ENCODE measurements around the gene FSIP1.

FSIP1 gene

DNA sequence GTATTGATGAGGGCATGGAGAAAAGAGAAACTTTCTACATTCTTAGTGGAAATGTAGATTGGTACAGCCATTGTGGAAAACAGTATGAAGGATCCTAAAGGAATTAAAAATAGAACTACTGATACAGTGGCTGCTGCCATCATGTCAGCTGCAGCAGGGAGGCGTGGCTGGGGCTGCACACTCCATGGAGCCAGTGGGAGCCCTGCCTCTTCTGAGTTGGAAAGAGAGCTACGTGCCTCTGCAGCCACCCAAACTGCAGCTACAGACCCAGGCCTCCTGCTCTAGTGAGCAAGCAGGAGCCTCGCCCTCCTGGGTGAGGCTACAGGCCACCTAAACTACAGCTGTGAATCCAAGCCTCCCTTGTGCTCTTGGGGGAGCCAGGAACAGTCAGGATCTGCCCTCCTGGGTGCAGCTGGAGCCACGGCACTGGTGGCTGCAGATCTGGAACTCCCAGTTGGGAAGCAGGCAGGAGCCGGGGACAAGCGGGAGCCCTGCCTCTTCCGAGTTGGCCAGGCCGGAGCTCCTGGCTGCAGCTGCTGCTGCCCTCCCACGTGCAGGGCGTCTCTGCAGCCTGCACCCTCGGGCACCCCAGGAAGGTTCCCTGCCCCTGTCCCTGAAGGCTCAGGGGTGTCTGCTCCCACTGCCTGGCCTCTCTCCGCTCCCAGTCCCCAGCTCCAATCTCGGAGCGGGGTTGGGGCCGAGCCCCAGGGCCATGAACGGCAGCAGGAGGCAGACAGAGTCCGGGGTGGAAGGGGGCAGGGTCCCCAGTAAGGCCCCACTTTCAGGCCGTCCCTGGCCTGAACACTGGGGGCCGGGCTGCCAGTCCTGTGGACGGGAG, 137.3 kb downstream of the FSIP1 start:
- TF ChIP-seq TAF1 (IDR thresholded peaks at IDR 0.05; ENCODE audit: borderline replicate concordance, insufficient read depth, low read length) (no peak), FOXP2 (optimal IDR thresholded peaks at IDR 0.05; ENCODE audit: borderline replicate concordance, extremely low read depth, extremely low read length, insufficient read depth) (no peak), POLR2AphosphoS5 (IDR thresholded peaks at IDR 0.05; ENCODE audit: low read depth, low read length) (no peak), SIN3A (IDR thresholded peaks at IDR 0.05; ENCODE audit: borderline replicate concordance, insufficient read depth, low read length) (no peak)
- TF ChIP-seq, protein P1, sequence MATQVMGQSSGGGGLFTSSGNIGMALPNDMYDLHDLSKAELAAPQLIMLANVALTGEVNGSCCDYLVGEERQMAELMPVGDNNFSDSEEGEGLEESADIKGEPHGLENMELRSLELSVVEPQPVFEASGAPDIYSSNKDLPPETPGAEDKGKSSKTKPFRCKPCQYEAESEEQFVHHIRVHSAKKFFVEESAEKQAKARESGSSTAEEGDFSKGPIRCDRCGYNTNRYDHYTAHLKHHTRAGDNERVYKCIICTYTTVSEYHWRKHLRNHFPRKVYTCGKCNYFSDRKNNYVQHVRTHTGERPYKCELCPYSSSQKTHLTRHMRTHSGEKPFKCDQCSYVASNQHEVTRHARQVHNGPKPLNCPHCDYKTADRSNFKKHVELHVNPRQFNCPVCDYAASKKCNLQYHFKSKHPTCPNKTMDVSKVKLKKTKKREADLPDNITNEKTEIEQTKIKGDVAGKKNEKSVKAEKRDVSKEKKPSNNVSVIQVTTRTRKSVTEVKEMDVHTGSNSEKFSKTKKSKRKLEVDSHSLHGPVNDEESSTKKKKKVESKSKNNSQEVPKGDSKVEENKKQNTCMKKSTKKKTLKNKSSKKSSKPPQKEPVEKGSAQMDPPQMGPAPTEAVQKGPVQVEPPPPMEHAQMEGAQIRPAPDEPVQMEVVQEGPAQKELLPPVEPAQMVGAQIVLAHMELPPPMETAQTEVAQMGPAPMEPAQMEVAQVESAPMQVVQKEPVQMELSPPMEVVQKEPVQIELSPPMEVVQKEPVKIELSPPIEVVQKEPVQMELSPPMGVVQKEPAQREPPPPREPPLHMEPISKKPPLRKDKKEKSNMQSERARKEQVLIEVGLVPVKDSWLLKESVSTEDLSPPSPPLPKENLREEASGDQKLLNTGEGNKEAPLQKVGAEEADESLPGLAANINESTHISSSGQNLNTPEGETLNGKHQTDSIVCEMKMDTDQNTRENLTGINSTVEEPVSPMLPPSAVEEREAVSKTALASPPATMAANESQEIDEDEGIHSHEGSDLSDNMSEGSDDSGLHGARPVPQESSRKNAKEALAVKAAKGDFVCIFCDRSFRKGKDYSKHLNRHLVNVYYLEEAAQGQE (IDR thresholded peaks at IDR 0.05; ENCODE audit: insufficient read depth in 1 of 2, low read depth in 2 of 2, low read length in 2 of 2): no peak

DNA sequence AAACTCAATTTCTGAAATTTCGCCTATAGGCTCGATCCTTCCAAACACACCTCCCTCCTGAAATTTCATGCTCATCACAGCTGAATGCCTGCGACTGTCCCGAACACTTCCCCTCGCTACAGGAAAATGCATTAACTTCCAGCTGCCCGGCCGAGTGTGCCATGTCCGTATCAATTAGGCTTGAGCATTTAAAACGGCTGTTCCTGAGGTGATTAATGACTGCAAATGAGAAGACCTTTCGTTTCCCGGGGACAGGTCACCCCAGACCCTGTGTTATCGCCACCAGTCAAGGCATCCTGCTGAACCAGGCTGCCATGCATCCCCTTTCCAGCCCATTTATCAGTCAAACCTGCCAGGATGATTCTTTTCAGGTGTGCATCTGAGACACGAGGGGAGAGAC, 138.5 kb downstream of the FSIP1 start:
- TF ChIP-seq FOXP2 (optimal IDR thresholded peaks at IDR 0.05; ENCODE audit: borderline replicate concordance, extremely low read depth, extremely low read length, insufficient read depth) (no peak), TAF1 (IDR thresholded peaks at IDR 0.05; ENCODE audit: borderline replicate concordance, insufficient read depth, low read length) (no peak), SIN3A (IDR thresholded peaks at IDR 0.05; ENCODE audit: borderline replicate concordance, insufficient read depth, low read length) (no peak), POLR2AphosphoS5 (IDR thresholded peaks at IDR 0.05; ENCODE audit: low read depth, low read length) (no peak)
- TF ChIP-seq, protein P1 (IDR thresholded peaks at IDR 0.05; ENCODE audit: insufficient read depth in 1 of 2, low read depth in 2 of 2, low read length in 2 of 2): no peak

DNA sequence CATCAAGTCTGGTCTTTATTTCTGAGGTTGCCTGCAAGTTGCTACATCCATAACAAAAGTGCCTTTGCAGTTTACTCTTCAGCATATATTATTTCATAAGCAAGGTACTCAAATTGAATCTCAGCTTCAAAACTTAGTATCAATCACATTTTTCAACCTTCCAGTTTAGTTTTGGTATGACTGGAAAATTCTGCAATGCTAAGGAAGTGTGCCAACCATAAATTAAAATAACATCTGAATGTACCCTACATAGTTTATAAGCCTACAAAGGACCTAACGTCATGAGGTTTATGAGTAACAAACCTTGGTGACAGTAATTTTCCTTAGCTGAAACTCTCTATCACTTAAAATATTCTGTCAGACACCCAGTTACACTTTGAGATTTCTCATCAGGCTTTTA, 138.9 kb downstream of the FSIP1 start:
- TF ChIP-seq FOXP2 (optimal IDR thresholded peaks at IDR 0.05; ENCODE audit: borderline replicate concordance, extremely low read depth, extremely low read length, insufficient read depth) (no peak), SIN3A (IDR thresholded peaks at IDR 0.05; ENCODE audit: borderline replicate concordance, insufficient read depth, low read length) (no peak), TAF1 (IDR thresholded peaks at IDR 0.05; ENCODE audit: borderline replicate concordance, insufficient read depth, low read length) (no peak), POLR2AphosphoS5 (IDR thresholded peaks at IDR 0.05; ENCODE audit: low read depth, low read length) (no peak)
- TF ChIP-seq, protein P1 (IDR thresholded peaks at IDR 0.05; ENCODE audit: insufficient read depth in 1 of 2, low read depth in 2 of 2, low read length in 2 of 2): no peak

DNA sequence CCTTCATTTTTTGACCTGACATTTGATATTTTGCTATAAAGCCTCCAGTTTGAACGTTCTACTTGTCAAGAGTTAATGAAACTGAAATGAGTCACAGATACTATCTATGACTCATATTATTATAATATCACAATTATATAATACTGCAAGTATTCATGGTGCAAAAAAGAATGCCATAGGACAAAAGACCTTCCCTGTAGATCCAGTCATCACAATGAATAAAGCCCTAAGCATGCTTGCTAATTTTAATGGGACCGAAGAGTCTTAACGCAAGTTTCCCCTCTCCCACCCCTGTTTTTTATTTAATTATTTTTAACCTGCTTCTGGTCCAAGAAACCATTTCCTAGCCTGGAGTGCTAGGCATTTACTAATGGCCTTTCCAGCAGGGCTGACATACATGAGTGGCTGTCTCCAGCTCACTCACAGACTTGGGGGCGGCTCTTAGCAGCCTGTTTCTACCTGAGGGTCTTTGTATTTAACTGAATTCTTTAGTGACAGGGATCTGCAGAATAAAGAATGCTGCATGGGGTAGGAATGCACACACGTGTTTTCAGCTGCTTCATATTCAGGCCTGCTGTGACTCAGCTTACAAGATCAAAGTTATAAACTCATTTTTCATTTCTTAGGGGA, 140.5 kb downstream of the FSIP1 start:
- TF ChIP-seq SIN3A (IDR thresholded peaks at IDR 0.05; ENCODE audit: borderline replicate concordance, insufficient read depth, low read length): no peak
- no peak for TF ChIP-seq POLR2AphosphoS5 (IDR thresholded peaks at IDR 0.05; ENCODE audit: low read depth, low read length)
- no peak for TF ChIP-seq FOXP2 (optimal IDR thresholded peaks at IDR 0.05; ENCODE audit: borderline replicate concordance, extremely low read depth, extremely low read length, insufficient read depth)
- no peak for TF ChIP-seq TAF1 (IDR thresholded peaks at IDR 0.05; ENCODE audit: borderline replicate concordance, insufficient read depth, low read length)
- TF ChIP-seq, protein P1 (IDR thresholded peaks at IDR 0.05; ENCODE audit: insufficient read depth in 1 of 2, low read depth in 2 of 2, low read length in 2 of 2): no peak
